IPS-18c (cell line): ENCODE results near the gene R3HDM1.
"Not testable (repeated sequence)": the region's sequence is repeated elsewhere in the genome, so short reads cannot be mapped to it uniquely, and the experiment has no call there.

Experiments used
- H3K4me3 ChIP-seq: 2 replicates; pipeline ENCODE4 v1.7.0; 2013; ENCODE audit warnings: low read depth, mild to moderate bottlenecking, low read length, moderate library complexity; ENCODE audit not compliant: insufficient read depth
- H3K9me3 ChIP-seq: one replicate; pipeline ENCODE4 v1.6.1; 2013; ENCODE audit warnings: mild to moderate bottlenecking, low read length, moderate library complexity; ENCODE audit not compliant: control insufficient read depth, insufficient read depth

The R3HDM1 gene

GRCh38 chr2:135531231-135532197, at the start of gene R3HDM1:
Gene R3HDM1, plus strand, starts transcription at chr2:135531484. Its CDS starts 73,362 bp downstream, at chr2:135604846.
- no peaks in the 10 kb centered on the region for H3K9me3 ChIP-seq
- peak within 1 kb of the TSS; percentile 75 for H3K4me3 ChIP-seq

- Histone ChIP-seq H3K4me3 (no peak overlapping the region), H3K9me3 (no peaks in the 10 kb centered on the region)
Observed at GRCh38 chr2:135485441-135485840, 45.8 kb upstream of the R3HDM1 start.

- H3K9me3 ChIP-seq: no peaks in the 10 kb centered on the region
- no peak overlapping the region for H3K4me3 ChIP-seq
Observed at GRCh38 chr2:135490376-135490775, 40.9 kb upstream of the R3HDM1 start.

GRCh38 chr2:135494503-135494902, 36.8 kb upstream of the R3HDM1 start:
- H3K9me3 ChIP-seq: peaks cover 3% of the 10 kb centered on the region

GRCh38 chr2:135494917-135495316, 36.4 kb upstream of the R3HDM1 start:
- peaks cover 3% of the 10 kb centered on the region for H3K9me3 ChIP-seq
- H3K4me3 ChIP-seq: no peak overlapping the region

More at GRCh38 chr2:135494503-135494902, 36.8 kb upstream of the R3HDM1 start:
- no peak overlapping the region for H3K4me3 ChIP-seq

GRCh38 chr2:135498588-135498987, 32.7 kb upstream of the R3HDM1 start:
- not testable (repeated sequence) for H3K4me3 ChIP-seq, H3K9me3 ChIP-seq

- no peaks in the 10 kb centered on the region for H3K9me3 ChIP-seq
- no peak overlapping the region for H3K4me3 ChIP-seq
Observed at GRCh38 chr2:135504811-135505210, 26.5 kb upstream of the R3HDM1 start.

GRCh38 chr2:135510577-135510976, 20.7 kb upstream of the R3HDM1 start:
- H3K4me3 ChIP-seq: no peak overlapping the region
- H3K9me3 ChIP-seq: no peaks in the 10 kb centered on the region

- Histone ChIP-seq H3K4me3 (no peak overlapping the region), H3K9me3 (peaks cover 3% of the 10 kb centered on the region)
Observed at GRCh38 chr2:135512099-135512498, 19.2 kb upstream of the R3HDM1 start.

- H3K9me3 ChIP-seq: peaks cover 3% of the 10 kb centered on the region
- H3K4me3 ChIP-seq: no peak overlapping the region
Observed at GRCh38 chr2:135525786-135526185, 5.5 kb upstream of the R3HDM1 start.

- H3K4me3 ChIP-seq: no peak overlapping the region
- H3K9me3 ChIP-seq: no peaks in the 10 kb centered on the region
Observed at GRCh38 chr2:135528006-135528405, 3.3 kb upstream of the R3HDM1 start.

GRCh38 chr2:135530313-135531230, 712 bp upstream of the R3HDM1 start, which contains the start of gene ZRANB3:
Gene ZRANB3, minus strand, starts transcription at chr2:135531218.
- Histone ChIP-seq H3K4me3 (peak within 1 kb of the TSS; percentile 75), H3K9me3 (no peaks in the 10 kb centered on the region)

GRCh38 chr2:135532581-135532980, 1.3 kb downstream of the R3HDM1 start:
- Histone ChIP-seq H3K4me3 (no peak overlapping the region), H3K9me3 (no peaks in the 10 kb centered on the region)

- H3K4me3 ChIP-seq, H3K9me3 ChIP-seq: not testable (repeated sequence)
Observed at GRCh38 chr2:135533545-135533944, 2.3 kb downstream of the R3HDM1 start.

- H3K4me3 ChIP-seq: no peak overlapping the region
- no peaks in the 10 kb centered on the region for H3K9me3 ChIP-seq
Observed at GRCh38 chr2:135546436-135546835, 15.2 kb downstream of the R3HDM1 start.

- no peaks in the 10 kb centered on the region for H3K9me3 ChIP-seq
- no peak overlapping the region for H3K4me3 ChIP-seq
Observed at GRCh38 chr2:135547311-135547710, 16.0 kb downstream of the R3HDM1 start.

GRCh38 chr2:135551356-135551755, 20.1 kb downstream of the R3HDM1 start:
- Histone ChIP-seq H3K9me3 (no peaks in the 10 kb centered on the region), H3K4me3 (no peak overlapping the region)
